Measurements from ENCODE around the gene TET3. TPM values are rescaled to one million over a fixed set of nuclear protein-coding genes. Genes with fewer than 3 reads are reported as not detected.
A peak's percentile ranks its signal among the peaks of the same experiment; 100 is the strongest.

TET3 gene
- total and polyA plus RNA-seq, 3 experiments from 2014 or later: 0.78 to 20.5 (median 19.9) TPM

DNA sequence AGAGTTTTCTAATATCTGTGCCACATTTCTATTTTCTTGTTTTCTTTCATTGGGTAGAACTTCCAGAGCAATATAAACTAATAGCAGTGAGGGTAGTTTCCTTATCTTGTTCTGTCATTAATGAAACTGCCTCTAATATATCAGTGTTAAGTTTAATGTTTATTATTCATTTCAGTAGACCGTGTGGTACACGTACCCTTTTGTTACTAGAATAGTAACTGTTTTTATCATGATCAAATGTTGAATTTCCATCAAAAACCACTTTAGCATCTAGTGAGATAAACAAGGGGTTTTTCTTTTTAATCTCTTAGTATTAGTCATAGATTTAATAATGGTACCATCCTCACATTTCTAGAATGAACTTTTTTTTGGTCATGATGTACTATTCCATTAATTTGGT is 42.0 kb upstream of the TET3 start:
- Mint-ChIP-seq H3K4me1 (peaks cover 66 to 83% (median 81%) of the 10 kb centered on the region in 3 donors), H3K27me3 (peaks cover 0 to 2% of the 10 kb centered on the region in 2 donors), H3K9me3 (no peaks in the 10 kb centered on the region), H3K36me3 (peaks cover 0 to 75% (median 9%) of the 10 kb centered on the region in 3 donors), H3K4me3 (no peak overlapping the region), H3K27ac (peak overlapping the region in 2 of 8 donors; percentile 14 to 36)
- H3K4me3 ChIP-seq (ENCODE audit: low read length): no peak overlapping the region
- H3K9me3 ChIP-seq (ENCODE audit: low read length): no peaks in the 10 kb centered on the region
- ChIA-PET POLR2A (no interaction called here), CTCF (interaction anchor here (1.9 kb wide), 1 partner anchor 44 kb away, joined by 5 read pairs; no protein-coding TSS in a partner anchor)
- peaks cover 6% of the 10 kb centered on the region for H3K36me3 ChIP-seq (ENCODE audit: insufficient read depth, low read length)
- no peak for DNase-seq
- no peaks in the 10 kb centered on the region for H3K27me3 ChIP-seq (ENCODE audit: insufficient read depth, low read length, poor library complexity, severe bottlenecking)
- H3K27ac ChIP-seq (ENCODE audit: low read depth, low read length): no peak overlapping the region
- peaks cover 38% of the 10 kb centered on the region for H3K4me1 ChIP-seq (ENCODE audit: insufficient read depth, low read length)

DNA sequence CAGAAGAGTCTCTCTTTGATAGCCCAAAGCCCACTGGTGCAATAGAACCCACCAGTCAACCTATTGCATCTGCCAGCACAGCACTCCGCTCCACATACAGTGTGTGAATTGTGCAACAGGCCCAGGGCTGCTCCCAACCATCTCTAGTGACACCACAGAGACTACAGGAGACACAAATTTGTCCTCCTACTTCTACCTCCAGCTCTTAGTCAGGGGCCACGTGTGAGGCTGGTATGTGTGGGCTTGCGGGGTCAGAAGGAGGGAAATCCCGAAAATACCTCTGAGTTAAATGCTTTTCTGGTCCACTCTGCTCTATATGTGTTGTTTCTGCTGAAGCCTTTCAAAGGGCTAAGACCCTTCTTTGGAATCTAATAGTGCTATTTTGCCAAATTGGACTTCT is 40.0 kb upstream of the TET3 start:
- H3K9me3 Mint-ChIP-seq: no peaks in the 10 kb centered on the region
- Histone ChIP-seq H3K36me3 (ENCODE audit: insufficient read depth, low read length) (no peaks in the 10 kb centered on the region), H3K4me1 (ENCODE audit: insufficient read depth, low read length) (peaks cover 35% of the 10 kb centered on the region), H3K27ac (ENCODE audit: low read depth, low read length) (no peak overlapping the region), H3K4me3 (ENCODE audit: low read length) (no peak overlapping the region), H3K27me3 (ENCODE audit: insufficient read depth, low read length, poor library complexity, severe bottlenecking) (no peaks in the 10 kb centered on the region), H3K9me3 (ENCODE audit: low read length) (no peaks in the 10 kb centered on the region)
- H3K4me3 Mint-ChIP-seq: no peak overlapping the region
- peaks cover 58 to 77% (median 74%) of the 10 kb centered on the region in 3 donors for H3K4me1 Mint-ChIP-seq
- peaks cover 0 to 2% of the 10 kb centered on the region in 2 donors for H3K27me3 Mint-ChIP-seq
- ChIA-PET POLR2A (no interaction called here), CTCF (interaction anchor here (1.2 to 1.9 kb wide), 2 partner anchors 10 to 42 kb away, joined by 3 to 5 read pairs; no protein-coding TSS in a partner anchor)
- peak overlapping the region in 7 of 8 donors; percentile 24 to 77 (median 56) for H3K27ac Mint-ChIP-seq
- H3K36me3 Mint-ChIP-seq: peaks cover 0 to 81% (median 13%) of the 10 kb centered on the region in 3 donors
- DNase-seq: no peak

DNA sequence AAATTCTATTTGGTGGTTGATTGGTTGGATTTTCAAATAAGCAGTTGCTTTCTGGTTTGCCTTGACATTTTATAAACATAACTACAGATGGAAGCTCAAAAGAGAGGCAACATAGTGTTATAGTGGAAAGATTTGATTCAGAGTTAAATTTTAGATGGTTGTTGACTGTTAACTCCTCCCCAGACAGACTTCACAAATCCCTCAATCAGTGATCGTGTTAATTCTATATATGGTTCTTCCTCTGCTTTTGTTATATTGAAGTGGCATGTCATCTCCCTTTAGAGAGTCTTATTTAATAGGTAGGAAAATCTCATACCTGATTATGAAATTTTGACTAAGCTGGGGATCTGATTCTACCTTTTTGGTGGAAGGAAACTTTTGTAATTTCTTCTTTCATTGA is 38.5 kb upstream of the TET3 start:
- no peak overlapping the region for H3K4me3 Mint-ChIP-seq
- Histone ChIP-seq H3K36me3 (ENCODE audit: insufficient read depth, low read length) (peaks cover 10% of the 10 kb centered on the region), H3K27ac (ENCODE audit: low read depth, low read length) (no peak overlapping the region), H3K4me3 (ENCODE audit: low read length) (no peak overlapping the region), H3K9me3 (ENCODE audit: low read length) (no peaks in the 10 kb centered on the region), H3K27me3 (ENCODE audit: insufficient read depth, low read length, poor library complexity, severe bottlenecking) (no peaks in the 10 kb centered on the region), H3K4me1 (ENCODE audit: insufficient read depth, low read length) (peaks cover 41% of the 10 kb centered on the region)
- H3K4me1 Mint-ChIP-seq: peaks cover 51 to 75% (median 71%) of the 10 kb centered on the region in 3 donors
- peaks cover 0 to 2% of the 10 kb centered on the region in 2 donors for H3K27me3 Mint-ChIP-seq
- peaks cover 0 to 81% (median 15%) of the 10 kb centered on the region in 3 donors for H3K36me3 Mint-ChIP-seq
- DNase-seq: no peak
- no peaks in the 10 kb centered on the region for H3K9me3 Mint-ChIP-seq
- CTCF ChIA-PET: no interaction called here
- POLR2A ChIA-PET: no interaction called here
- H3K27ac Mint-ChIP-seq: peak overlapping the region in 5 of 8 donors; percentile 25 to 79 (median 48)

DNA sequence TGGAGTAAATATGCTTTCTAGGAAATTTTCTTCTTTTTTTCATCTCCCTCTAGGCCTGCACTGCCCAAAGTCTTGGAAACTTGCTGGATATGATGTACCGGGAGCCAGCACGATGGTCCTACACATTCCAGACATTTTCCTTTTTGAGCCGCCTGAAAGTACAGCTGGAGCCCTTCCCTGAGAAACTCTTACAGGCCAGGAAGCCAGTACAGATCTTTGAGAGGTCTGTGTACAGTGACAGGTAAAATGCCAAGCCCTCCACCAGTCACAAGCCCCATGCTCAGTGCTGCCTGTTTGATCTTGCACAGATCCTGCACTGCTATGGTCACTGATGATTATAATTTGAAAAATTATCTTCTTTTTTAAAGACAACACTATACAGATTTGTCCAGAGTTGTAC is 38.0 kb upstream of the TET3 start:
- no peaks in the 10 kb centered on the region for H3K9me3 ChIP-seq (ENCODE audit: low read length)
- no peaks in the 10 kb centered on the region for H3K27me3 ChIP-seq (ENCODE audit: insufficient read depth, low read length, poor library complexity, severe bottlenecking)
- DNase-seq: no peak
- Mint-ChIP-seq H3K36me3 (peaks cover 0 to 83% (median 20%) of the 10 kb centered on the region in 3 donors), H3K4me1 (peaks cover 52 to 75% (median 69%) of the 10 kb centered on the region in 3 donors), H3K4me3 (no peak overlapping the region), H3K9me3 (no peaks in the 10 kb centered on the region), H3K27ac (peak overlapping the region in 5 of 8 donors; percentile 36 to 63 (median 51)), H3K27me3 (peaks cover 0 to 2% of the 10 kb centered on the region in 2 donors)
- POLR2A ChIA-PET: no interaction called here
- CTCF ChIA-PET: no interaction called here
- peaks cover 41% of the 10 kb centered on the region for H3K4me1 ChIP-seq (ENCODE audit: insufficient read depth, low read length)
- H3K4me3 ChIP-seq (ENCODE audit: low read length): no peak overlapping the region
- no peak overlapping the region for H3K27ac ChIP-seq (ENCODE audit: low read depth, low read length)
- peaks cover 14% of the 10 kb centered on the region for H3K36me3 ChIP-seq (ENCODE audit: insufficient read depth, low read length)

DNA sequence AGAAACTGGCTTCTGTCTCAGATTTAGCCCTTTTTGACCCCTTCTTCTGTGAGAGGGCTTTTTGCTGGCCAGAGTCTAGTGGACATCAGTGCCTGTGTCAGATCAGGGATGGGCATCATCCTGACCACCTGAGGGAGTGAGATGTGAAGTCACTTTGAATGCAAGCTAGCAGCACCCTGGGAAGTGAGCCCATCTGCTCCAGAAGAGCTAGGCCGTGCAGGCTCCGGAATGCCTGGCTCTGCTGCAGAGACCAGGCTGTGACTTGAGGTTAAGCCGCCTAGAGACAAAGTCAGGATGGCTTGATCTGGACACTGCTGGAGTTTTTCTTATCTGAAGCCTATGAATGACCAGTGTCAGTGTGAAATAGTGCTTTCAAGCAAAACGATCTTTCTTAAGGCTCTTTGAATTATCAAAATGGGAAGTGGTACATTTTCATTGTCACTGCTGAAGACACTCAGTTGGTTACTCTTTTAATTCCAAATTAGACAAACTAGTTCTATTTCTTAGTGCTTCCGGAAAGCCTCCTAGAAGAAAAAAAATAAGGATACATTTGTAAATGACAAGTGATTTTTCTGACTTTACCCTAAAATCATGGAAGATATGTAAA is 37.2 kb upstream of the TET3 start:
- Mint-ChIP-seq H3K9me3 (no peaks in the 10 kb centered on the region), H3K36me3 (peaks cover 0 to 88% (median 27%) of the 10 kb centered on the region in 3 donors), H3K27me3 (peaks cover 0 to 2% of the 10 kb centered on the region in 2 donors), H3K4me3 (no peak overlapping the region), H3K4me1 (peaks cover 54 to 76% (median 63%) of the 10 kb centered on the region in 3 donors), H3K27ac (peak overlapping the region in 3 of 8 donors; percentile 20 to 77 (median 29))
- no peak for DNase-seq
- no peak overlapping the region for H3K27ac ChIP-seq (ENCODE audit: low read depth, low read length)
- POLR2A ChIA-PET: no interaction called here
- no peaks in the 10 kb centered on the region for H3K27me3 ChIP-seq (ENCODE audit: insufficient read depth, low read length, poor library complexity, severe bottlenecking)
- CTCF ChIA-PET: no interaction called here
- H3K36me3 ChIP-seq (ENCODE audit: insufficient read depth, low read length): peaks cover 22% of the 10 kb centered on the region
- no peak overlapping the region for H3K4me3 ChIP-seq (ENCODE audit: low read length)
- H3K9me3 ChIP-seq (ENCODE audit: low read length): no peaks in the 10 kb centered on the region
- H3K4me1 ChIP-seq (ENCODE audit: insufficient read depth, low read length): peaks cover 41% of the 10 kb centered on the region

DNA sequence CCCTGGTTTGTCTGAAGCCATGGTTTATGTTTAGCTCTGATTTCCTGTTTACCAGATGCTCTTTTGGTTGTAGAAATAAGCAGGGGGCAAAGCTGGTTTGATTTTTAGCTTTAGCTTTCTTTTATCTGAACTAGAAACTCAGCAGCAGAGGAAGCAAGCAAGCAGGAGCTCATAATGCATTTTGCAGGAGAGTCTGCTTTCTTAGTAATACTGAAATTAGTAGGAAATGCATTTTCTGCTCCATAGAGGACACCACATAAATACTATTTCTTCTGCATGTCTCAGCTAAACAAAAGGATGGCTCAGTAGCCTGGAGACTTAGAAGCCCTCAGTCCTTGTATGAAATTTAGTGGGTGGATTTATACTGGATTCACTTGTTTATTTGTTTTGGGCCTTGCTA is 34.9 kb upstream of the TET3 start:
- Histone ChIP-seq H3K27me3 (ENCODE audit: insufficient read depth, low read length, poor library complexity, severe bottlenecking) (no peaks in the 10 kb centered on the region), H3K27ac (ENCODE audit: low read depth, low read length) (no peak overlapping the region), H3K36me3 (ENCODE audit: insufficient read depth, low read length) (peaks cover 23% of the 10 kb centered on the region), H3K4me1 (ENCODE audit: insufficient read depth, low read length) (peaks cover 41% of the 10 kb centered on the region), H3K4me3 (ENCODE audit: low read length) (no peak overlapping the region), H3K9me3 (ENCODE audit: low read length) (no peaks in the 10 kb centered on the region)
- H3K9me3 Mint-ChIP-seq: no peaks in the 10 kb centered on the region
- DNase-seq: no peak
- H3K36me3 Mint-ChIP-seq: peaks cover 5 to 86% (median 33%) of the 10 kb centered on the region in 3 donors
- no peak overlapping the region for H3K4me3 Mint-ChIP-seq
- CTCF ChIA-PET: interaction anchor here (0.9 kb wide), 1 partner anchor 126 kb away, joined by 3 read pairs; no protein-coding TSS in a partner anchor
- peaks cover 43 to 70% (median 46%) of the 10 kb centered on the region in 3 donors for H3K4me1 Mint-ChIP-seq
- peak overlapping the region in 1 of 8 donors; percentile 17 for H3K27ac Mint-ChIP-seq
- POLR2A ChIA-PET: no interaction called here
- peaks cover 0 to 1% of the 10 kb centered on the region in 2 donors for H3K27me3 Mint-ChIP-seq

DNA sequence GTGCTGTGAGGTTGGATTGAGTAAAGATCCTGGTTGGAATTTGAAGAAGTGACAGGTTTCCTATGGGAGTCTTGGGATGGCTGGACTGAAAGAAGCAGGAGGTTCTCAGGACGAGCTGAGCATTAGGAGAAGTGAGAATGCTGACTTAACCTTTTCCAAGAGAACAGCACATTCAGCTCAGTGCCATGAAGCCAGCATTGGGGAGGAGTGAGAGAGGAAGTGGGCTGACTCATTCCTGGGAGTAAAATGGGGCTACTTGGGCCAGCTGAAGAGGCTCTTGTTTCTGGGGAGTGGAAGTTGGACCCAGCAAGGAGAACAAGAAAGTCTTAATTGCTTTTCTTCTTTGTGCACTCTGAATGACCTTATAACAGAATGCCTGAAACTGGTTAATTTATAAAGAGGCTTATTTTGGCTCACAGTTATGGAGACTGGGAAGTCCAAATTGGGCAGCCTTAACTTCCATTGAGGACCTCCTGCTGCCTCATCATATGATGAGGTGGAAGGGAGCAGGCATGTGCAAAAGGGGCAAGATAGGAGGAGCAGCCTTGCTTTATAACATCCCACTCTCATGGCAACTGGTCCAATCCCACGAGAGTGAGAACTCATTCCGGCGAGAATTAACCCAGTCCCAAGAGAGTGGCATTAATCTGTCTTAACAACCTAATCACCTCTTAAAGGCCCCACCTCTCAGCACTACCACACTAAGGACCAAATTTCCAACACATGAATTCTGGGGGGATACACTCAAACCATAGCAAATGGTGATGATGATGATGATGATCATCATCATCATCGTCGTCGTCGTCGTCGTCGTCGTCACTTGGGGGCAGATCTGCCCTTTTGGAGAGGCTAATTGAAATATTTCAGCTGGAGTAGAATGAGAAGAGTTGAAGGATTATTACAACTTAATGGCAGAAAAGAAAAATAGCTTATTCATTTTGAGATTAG is 31.9 kb upstream of the TET3 start:
- peaks cover 36% of the 10 kb centered on the region for H3K36me3 ChIP-seq (ENCODE audit: insufficient read depth, low read length)
- DNase-seq: no peak
- no peak overlapping the region for H3K4me3 ChIP-seq (ENCODE audit: low read length)
- no peaks in the 10 kb centered on the region for H3K27me3 ChIP-seq (ENCODE audit: insufficient read depth, low read length, poor library complexity, severe bottlenecking)
- Mint-ChIP-seq H3K9me3 (no peaks in the 10 kb centered on the region), H3K4me1 (peaks cover 26 to 55% (median 31%) of the 10 kb centered on the region in 3 donors), H3K27ac (peak overlapping the region in 6 of 8 donors; percentile 17 to 84 (median 64)), H3K4me3 (no peak overlapping the region), H3K36me3 (peaks cover 14 to 89% (median 38%) of the 10 kb centered on the region in 3 donors), H3K27me3 (no peaks in the 10 kb centered on the region)
- POLR2A ChIA-PET: no interaction called here
- peaks cover 28% of the 10 kb centered on the region for H3K4me1 ChIP-seq (ENCODE audit: insufficient read depth, low read length)
- H3K9me3 ChIP-seq (ENCODE audit: low read length): no peaks in the 10 kb centered on the region
- CTCF ChIA-PET: no interaction called here
- H3K27ac ChIP-seq (ENCODE audit: low read depth, low read length): no peak overlapping the region
